OCI-LY3 (cell line): ENCODE data around the gene NEU2.

Source experiments
- EZH2phosphoT487 ChIP-seq: fragments of 200-600 bp; shearing (Covaris generic); IDR thresholded peaks from 2 replicates; pipeline ENCODE4 v1.6.1; 2018; ENCODE audit warnings: antibody characterized with exemption, mixed run types, low read depth
- TF ChIP-seq, protein P1 (sequence below): fragments of 200-600, 300-600 bp; sonication (generic); IDR thresholded peaks from 2 replicates; pipeline ENCODE4 v1.5.1; 2014; ENCODE audit warnings: antibody characterized with exemption, low read length, low read depth

DNA sequence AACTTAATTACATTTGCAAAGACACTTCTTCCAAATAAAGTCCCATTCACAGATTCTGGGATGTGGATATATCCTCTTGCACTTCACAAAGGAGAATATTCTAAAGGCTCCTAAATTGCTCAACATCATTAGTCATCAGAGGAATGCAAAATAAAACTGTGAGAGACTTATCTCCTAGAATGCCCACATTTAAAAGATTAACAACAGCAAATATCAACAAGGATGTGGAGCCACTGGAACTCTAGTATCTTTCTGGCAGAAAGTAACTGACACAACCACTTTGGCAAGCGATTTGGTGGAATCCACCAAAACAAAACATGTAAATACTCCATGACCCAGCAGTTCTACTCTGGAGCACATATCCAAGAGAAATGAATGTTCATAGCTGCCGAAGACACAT is 4.6 kb downstream of the NEU2 start:
- TF ChIP-seq, protein P1, sequence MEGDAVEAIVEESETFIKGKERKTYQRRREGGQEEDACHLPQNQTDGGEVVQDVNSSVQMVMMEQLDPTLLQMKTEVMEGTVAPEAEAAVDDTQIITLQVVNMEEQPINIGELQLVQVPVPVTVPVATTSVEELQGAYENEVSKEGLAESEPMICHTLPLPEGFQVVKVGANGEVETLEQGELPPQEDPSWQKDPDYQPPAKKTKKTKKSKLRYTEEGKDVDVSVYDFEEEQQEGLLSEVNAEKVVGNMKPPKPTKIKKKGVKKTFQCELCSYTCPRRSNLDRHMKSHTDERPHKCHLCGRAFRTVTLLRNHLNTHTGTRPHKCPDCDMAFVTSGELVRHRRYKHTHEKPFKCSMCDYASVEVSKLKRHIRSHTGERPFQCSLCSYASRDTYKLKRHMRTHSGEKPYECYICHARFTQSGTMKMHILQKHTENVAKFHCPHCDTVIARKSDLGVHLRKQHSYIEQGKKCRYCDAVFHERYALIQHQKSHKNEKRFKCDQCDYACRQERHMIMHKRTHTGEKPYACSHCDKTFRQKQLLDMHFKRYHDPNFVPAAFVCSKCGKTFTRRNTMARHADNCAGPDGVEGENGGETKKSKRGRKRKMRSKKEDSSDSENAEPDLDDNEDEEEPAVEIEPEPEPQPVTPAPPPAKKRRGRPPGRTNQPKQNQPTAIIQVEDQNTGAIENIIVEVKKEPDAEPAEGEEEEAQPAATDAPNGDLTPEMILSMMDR: no peak
- no peak for TF ChIP-seq EZH2phosphoT487
